HepG2 (cell line): ENCODE data around the gene FAM131C. TPM values are rescaled to one million over a fixed set of nuclear protein-coding genes. Genes with fewer than 3 reads are reported as not detected.
A peak's percentile ranks its signal among the peaks of the same experiment; 100 is the strongest.

Source experiments
- ATAC-seq: fragments of 200-7000 bp; cut with Tn5 transposase; 3 replicates; pipeline ENCODE4 v1.9.1; 2020; ENCODE audit warnings: mild to moderate bottlenecking, moderate library complexity
- BruUV-seq: library from RNA; stranded (reverse); fragments of 400-500 nt; replicated peaks from 2 replicates; lab custom pipeline; 2021; lab: Mats Ljungman, UMichigan
- CTCF ChIA-PET: fragments of 300-600 bp; formaldehyde crosslinking; extraction: SDS; loops from one replicate; lab custom pipeline; 2021; ENCODE audit warnings: low total read pairs, inconsistent platforms, low intra/inter-chr PET ratio; lab: Yijun Ruan, JAX
- POLR2A ChIA-PET: fragments of 350-600 bp; sonication (Branson Sonifier 250); formaldehyde crosslinking; loops from one replicate; lab custom pipeline; 2020; ENCODE audit warnings: antibody characterized with exemption, inconsistent platforms; lab: Yijun Ruan, JAX
- DNase-seq: peaks from one replicate; pipeline ENCODE4 v3.0.0-alpha.2; 2015; ENCODE audit warnings: low spot score
- FAIRE-seq: peaks from 3 replicates; lab custom pipeline; 2011; peaks lifted over from hg19 to GRCh38; lab: Jason Lieb, UNC
- H2AFZ ChIP-seq: one replicate; pipeline ENCODE4 v1.6.1; 2011; ENCODE audit warnings: low read length, inconsistent platforms
- H3K27ac ChIP-seq: fragments of 300-600 bp; 3 replicates; pipeline ENCODE4 v1.8.0; 2011; ENCODE audit warnings: mixed run types, mild to moderate bottlenecking, mixed read lengths, low read length, inconsistent platforms; ENCODE audit not compliant: insufficient read depth; ENCODE audit errors: extremely low read length
- H3K27me3 ChIP-seq, 2 experiments: fragments of 200-600 bp in 1 of 2; 2 replicates in 1 of 2; 3 replicates in 1 of 2; pipeline versions ENCODE4 v1.6.0 to v1.8.0; 2011; ENCODE audit warnings: low read length in 2 of 2, mild to moderate bottlenecking in 2 of 2, moderate library complexity in 2 of 2, inconsistent platforms in 1 of 2; ENCODE audit not compliant: insufficient read depth in 2 of 2, control insufficient read depth in 1 of 2
- H3K36me3 ChIP-seq, 2 experiments: fragments of 200-600 bp in 1 of 2; replicated peaks in 1 of 2; 2 replicates in 1 of 2; 3 replicates in 1 of 2; pipeline versions ENCODE4 v1.5.1 to v1.8.0; 2011; ENCODE audit warnings: low read length in 2 of 2, inconsistent platforms in 1 of 2; ENCODE audit not compliant: insufficient read depth in 2 of 2, control insufficient read depth in 1 of 2
- H3K4me1 ChIP-seq: 2 replicates; pipeline ENCODE4 v1.5.1; 2012; ENCODE audit warnings: low read length, inconsistent platforms; ENCODE audit not compliant: insufficient read depth
- H3K4me2 ChIP-seq: 2 replicates; pipeline ENCODE4 v1.6.0; 2011; ENCODE audit warnings: low read depth, low read length, inconsistent platforms
- H3K4me3 ChIP-seq, 3 experiments: fragments of 200-600 bp in 1 of 3; sonication (generic), shearing (Covaris generic) in 1 of 3; replicated peaks in 1 of 3; 2 replicates each; pipeline ENCODE4 v1.5.1; 2011 to 2016; ENCODE audit warnings: low read length in 3 of 3, inconsistent platforms in 2 of 3, low read depth in 2 of 3, mild to moderate bottlenecking in 2 of 3, control low read depth in 1 of 3, mixed read lengths in 1 of 3; ENCODE audit not compliant: insufficient read depth in 1 of 3
- H3K79me2 ChIP-seq: one replicate; pipeline ENCODE4 v1.6.1; 2011; ENCODE audit warnings: low read length, inconsistent platforms; ENCODE audit not compliant: insufficient read depth
- H3K9ac ChIP-seq: 2 replicates; pipeline ENCODE4 v1.6.0; 2011; ENCODE audit warnings: mild to moderate bottlenecking, low read depth, low read length, inconsistent platforms; ENCODE audit not compliant: insufficient read depth
- H3K9me3 ChIP-seq: 2 replicates; pipeline ENCODE4 v1.5.1; 2012; ENCODE audit warnings: mild to moderate bottlenecking, low read length
- H4K20me1 ChIP-seq: 2 replicates; pipeline ENCODE4 v1.6.0; 2011; ENCODE audit warnings: inconsistent platforms, mild to moderate bottlenecking, low read length, moderate library complexity; ENCODE audit not compliant: insufficient read depth
- HNRNPL ChIP-seq: fragments of 200-400 bp; formaldehyde crosslinking; IDR thresholded peaks from 2 replicates; pipeline ENCODE4 v1.6.1; 2017; ENCODE audit warnings: mild to moderate bottlenecking, low read depth, low read length
- KDM1A ChIP-seq: IDR thresholded peaks from 2 replicates; pipeline ENCODE4 v1.6.1; 2016; ENCODE audit warnings: missing compliant biosample characterization
- SP1 ChIP-seq, 2 experiments: fragments of 450-650 bp in 1 of 2; sonication (generic) in 1 of 2; formaldehyde crosslinking in 1 of 2; IDR thresholded peaks; 2 replicates each; pipeline versions ENCODE4 v1.4.0 to v1.6.1; 2016 to 2020; ENCODE audit warnings: missing genetic modification reagents in 1 of 2
- ZMYM3 ChIP-seq: sonication (generic); formaldehyde crosslinking; IDR thresholded peaks from 2 replicates; pipeline ENCODE4 v1.5.1; 2020; ENCODE audit warnings: mild to moderate bottlenecking, missing genetic modification reagents
- ZNF629 ChIP-seq: sonication (generic); formaldehyde crosslinking; conservative IDR thresholded peaks from 2 replicates; pipeline ENCODE4 v1.5.0; 2020; ENCODE audit warnings: missing genetic modification reagents
- ZNF775 ChIP-seq: sonication (generic); formaldehyde crosslinking; IDR thresholded peaks from 2 replicates; pipeline ENCODE4 v1.4.0; 2020; ENCODE audit warnings: missing genetic modification reagents, mild to moderate bottlenecking, moderate library complexity, borderline replicate concordance
- WGBS: methylation state at CpG from one replicate; pipeline ENCODE4 v1.1.6; 2017; ENCODE audit warnings: low lambda C conversion rate; 5-methylcytosine and 5-hydroxymethylcytosine counted together
- in situ Hi-C: cut with HindIII; loops from 2 replicates; pipeline ENCODE4 v1.10.0; 2017; ENCODE audit warnings: low pct_unique_long_range_greater_than_20kb; ENCODE audit not compliant: extremely low pct_ligation_motif_present
- intact Hi-C: fragments of 100-400 bp; cut with micrococcal nuclease; formaldehyde crosslinking; loops from one replicate; pipeline ENCODE4 v1.10.0; 2022; ENCODE audit not compliant: unreplicated experiment
- polyA plus RNA-seq, 8 experiments: library from polyadenylated mRNA; depleted of rRNA in 3 of 8; stranded (reverse) in 7 of 8; unstranded in 1 of 8; fragments of >200 nt; fragmentation: Illumina TruSeq in 4 of 8; extraction: Trizol in 4 of 8; gene quantifications; 2 replicates each; pipeline versions ENCODE4 v1.2.1 to v1.2.3, GENCODE V29; 2011 to 2016; ENCODE audit warnings: low read depth in 4 of 8, missing spikeins in 1 of 8, mixed read lengths in 1 of 8; ENCODE audit not compliant: insufficient read depth in 1 of 8
- total RNA-seq, 5 experiments: library from RNA; depleted of rRNA; stranded (reverse); fragments of >200 nt; fragmentation: Illumina TruSeq; extraction: Trizol; gene quantifications; 2 replicates each; pipeline ENCODE4 v1.2.3, GENCODE V29; 2016; ENCODE audit warnings: low read depth in 1 of 5

FAM131C gene
- total and polyA plus RNA-seq, 2 of the 13 experiments (the other 11 are each of a cell fraction or from before 2014, with no cell fraction given): 0.07 TPM; not detected in 1

GRCh38 chr1:16115468-16115983, 42.1 kb upstream of the FAM131C start:
- no peaks in the 10 kb centered on the region for H3K9me3 ChIP-seq
- no peak for TF ChIP-seq ZNF775 (CRISPR knock-in tag)
- TF ChIP-seq, all 625 proteins: peak for 0
- Histone ChIP-seq H3K36me3 (no peaks in the 10 kb centered on the region), H2AFZ (no peak overlapping the region), H3K4me3 (no peak overlapping the region), H3K79me2 (no peaks in the 10 kb centered on the region), H3K4me1 (peaks cover 92% of the 10 kb centered on the region), H4K20me1 (no peaks in the 10 kb centered on the region; the same call in 1 of the 2 replicates), H3K9ac (no peak overlapping the region), H3K27ac (no peak overlapping the region), H3K27me3 (peaks cover 3 to 5% of the 10 kb centered on the region in 2 experiments; a peak in 2 of 5 replicates), H3K4me2 (peak overlapping the region; percentile 58; the same call in 1 of the 2 replicates)
- POLR2A ChIA-PET: no interaction called here
- in situ Hi-C loops (loop anchor here (5.0 kb wide), 1 partner anchor 33 kb away; no protein-coding TSS in a partner anchor), intact Hi-C loops (no loop called here)
- CTCF ChIA-PET: no interaction called here
- 0% methylated on average over 2 of the region's 6 CpGs for WGBS
- no TSS peak for BruUV-seq
- FAIRE-seq (no peak), DNase-seq (no peak), ATAC-seq (no peak)

GRCh38 chr1:16114527-16115467, 41.3 kb upstream of the FAM131C start:
- intact Hi-C loops: no loop called here
- CTCF ChIA-PET: no interaction called here
- no peak overlapping the region for H3K4me2 ChIP-seq
- POLR2A ChIA-PET: no interaction called here
- DNase-seq (no peak), FAIRE-seq (no peak)
- peaks cover 92% of the 10 kb centered on the region for H3K4me1 ChIP-seq
- no peaks in the 10 kb centered on the region for H3K36me3 ChIP-seq
- TF ChIP-seq HNRNPL (0 out of 2 replicates have a peak, but pooled peaks have one; percentile 41), ZMYM3 (CRISPR knock-in tag) (0 out of 2 replicates have a peak, but pooled peaks have one; percentile 21), KDM1A (CRISPR knock-in tag) (0 out of 2 replicates have a peak, but pooled peaks have one; percentile 16), SP1 (IDR thresholded peaks at IDR 0.05) (no peak), SP1 (CRISPR knock-in tag; IDR thresholded peaks at IDR 0.05) (no peak), ZNF629 (CRISPR knock-in tag) (peak; percentile 94)
- TF ChIP-seq, all 625 proteins: peak for 4
- Histone ChIP-seq H3K79me2 (no peaks in the 10 kb centered on the region), H3K27ac (no peak overlapping the region), H3K27me3 (peaks cover 3 to 12% of the 10 kb centered on the region in 2 experiments; a peak in 2 of 5 replicates), H3K9ac (no peak overlapping the region), H3K9me3 (no peaks in the 10 kb centered on the region), H3K4me3 (no peak overlapping the region), H2AFZ (no peak overlapping the region), H4K20me1 (no peaks in the 10 kb centered on the region)
- no peak for ATAC-seq
- 83% methylated on average over 10 of the region's 23 CpGs for WGBS
- in situ Hi-C loops: loop anchor here (5.0 kb wide), 1 partner anchor 32 kb away; no protein-coding TSS in a partner anchor
- no TSS peak for BruUV-seq
